Cardiac septum (tissue), 1 donor: ENCODE data around the gene DGKQ. TPM values are rescaled to one million over a fixed set of nuclear protein-coding genes. Genes with fewer than 3 reads are reported as not detected.

Experiments used
- DNase-seq: peaks from one replicate; pipeline ENCODE4 v3.0.0-alpha.2; 2020; ENCODE audit warnings: low spot score
- intact Hi-C: fragments of 100-400 bp; cut with DNase I; formaldehyde crosslinking; loops from one replicate; pipeline ENCODE4 v1.14.0; 2022
- long read RNA-seq: library from polyadenylated mRNA; unstranded; transcript quantifications from one replicate; pipeline ENCODE4 v2.0.0, GENCODE V29; 2021
- total RNA-seq: library from RNA; stranded (reverse); fragmentation: NEBNext Ultra II Directional; extraction: Animal tissue kit (Norgen Biotek cat#: 25700); gene quantifications from one replicate; pipeline ENCODE4 v1.2.1, GENCODE V29; 2021
- donor health status: DM: no; HTN: no; CAD: no.

Gene DGKQ
- 5.2 TPM for total RNA-seq
- long read RNA-seq, full-length matches to known transcripts, result 3 of 16 reads
- long read RNA-seq, partial matches to known transcripts, result 8 of 16 reads
- long read RNA-seq, other reads (novel, unspliced or antisense), result 5 of 16 reads

DNA sequence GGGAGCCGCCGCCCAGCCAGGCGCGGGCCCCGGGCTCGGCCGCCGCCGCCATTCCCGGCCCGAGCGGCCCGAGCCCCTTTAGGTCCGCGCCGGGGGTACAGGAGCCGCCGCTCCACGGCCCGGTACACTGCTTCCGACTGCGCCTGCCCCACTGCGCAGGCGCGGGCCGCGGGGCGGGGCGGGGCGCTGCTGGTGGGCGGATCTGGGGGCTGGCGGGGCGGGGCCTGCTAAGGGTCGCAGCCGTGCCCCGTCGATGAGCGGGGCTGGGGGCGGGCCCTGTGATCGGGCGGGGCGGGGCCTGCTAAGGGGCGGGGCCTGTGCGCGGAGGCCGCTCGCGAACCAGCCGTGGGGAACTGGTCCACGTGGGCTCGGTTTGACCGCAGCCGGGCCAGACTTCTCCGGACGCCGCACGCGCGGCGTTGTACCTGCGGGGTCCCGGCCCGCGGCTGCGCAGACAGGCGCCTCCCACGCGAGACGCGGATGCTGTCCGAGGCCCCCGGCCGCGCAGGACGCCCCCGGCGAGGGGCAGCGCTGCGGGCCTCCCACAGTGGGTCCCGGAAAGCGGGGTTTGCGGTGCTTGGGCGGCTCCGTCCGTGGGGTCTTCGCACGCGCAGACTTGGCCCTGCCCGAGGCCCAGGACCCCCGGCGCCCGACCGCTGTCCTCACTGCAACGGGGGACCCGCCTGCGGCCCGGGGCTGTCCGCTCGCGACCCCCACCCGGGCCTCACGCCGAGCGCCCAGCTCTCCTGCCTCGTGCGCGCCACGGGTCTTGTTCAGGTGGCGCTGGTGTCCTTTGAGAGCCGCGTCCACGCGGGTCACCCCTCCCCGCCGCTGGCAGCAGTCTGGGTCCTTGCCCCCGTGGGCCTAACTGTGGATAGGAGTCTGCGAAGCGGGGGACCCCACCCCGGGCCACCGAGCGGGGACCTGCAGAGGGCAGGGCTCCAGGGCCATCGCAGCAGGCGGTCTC is at the start of gene DGKQ:
TSS of gene DGKQ (minus strand) at position 139 of the 967 bp plus-strand sequence. CDS start at position 52, 87 bp downstream.
- intact Hi-C loops, result loop anchor here (5.0 kb wide), 1 partner anchor 41 kb away; the partner anchor contains the start of genes GAK and TMEM175
- DNase-seq, result peak; percentile 96

- DNase-seq, result no peak
- intact Hi-C loops, result no loop called here
These were observed 49.3 kb upstream of the DGKQ start for GRCh38 chr4:1022739-1023066.

- intact Hi-C loops, result no loop called here
- no peak for DNase-seq
These were observed 48.8 kb upstream of the DGKQ start for GRCh38 chr4:1022051-1022738.

- no peak for DNase-seq
- intact Hi-C loops, result no loop called here
These were observed 48.1 kb upstream of the DGKQ start for GRCh38 chr4:1021386-1022050.

- DNase-seq, result no peak
- intact Hi-C loops, result no loop called here
These were observed 46.5 kb upstream of the DGKQ start for GRCh38 chr4:1019729-1020470.

GRCh38 chr4:1019320-1019719 is 46.0 kb upstream of the DGKQ start:
- no peak for DNase-seq
- intact Hi-C loops, result no loop called here

GRCh38 chr4:1018147-1019020 is 45.0 kb upstream of the DGKQ start:
- no peak for DNase-seq
- intact Hi-C loops, result no loop called here

DNA sequence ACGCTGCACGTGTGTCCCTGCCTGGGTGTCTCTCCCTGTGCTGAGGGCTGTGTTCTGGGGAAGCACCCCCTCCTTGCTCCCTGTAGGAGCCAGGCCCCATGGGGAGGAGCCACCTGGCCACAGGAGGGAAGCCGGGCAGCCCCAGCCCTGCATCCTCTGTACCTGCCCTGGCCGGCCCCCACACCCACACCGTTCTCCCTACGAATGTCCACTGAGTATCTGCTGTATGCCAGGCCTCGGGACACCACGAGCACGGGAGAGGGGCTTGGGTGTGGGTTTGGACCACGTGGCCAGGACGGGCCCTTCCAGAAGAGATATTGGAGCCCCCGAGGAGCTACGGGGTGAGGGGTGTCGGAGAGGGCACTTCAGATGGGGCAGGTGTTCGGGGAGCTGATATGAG is 44.3 kb upstream of the DGKQ start:
- intact Hi-C loops, result no loop called here
- DNase-seq, result no peak

DNA sequence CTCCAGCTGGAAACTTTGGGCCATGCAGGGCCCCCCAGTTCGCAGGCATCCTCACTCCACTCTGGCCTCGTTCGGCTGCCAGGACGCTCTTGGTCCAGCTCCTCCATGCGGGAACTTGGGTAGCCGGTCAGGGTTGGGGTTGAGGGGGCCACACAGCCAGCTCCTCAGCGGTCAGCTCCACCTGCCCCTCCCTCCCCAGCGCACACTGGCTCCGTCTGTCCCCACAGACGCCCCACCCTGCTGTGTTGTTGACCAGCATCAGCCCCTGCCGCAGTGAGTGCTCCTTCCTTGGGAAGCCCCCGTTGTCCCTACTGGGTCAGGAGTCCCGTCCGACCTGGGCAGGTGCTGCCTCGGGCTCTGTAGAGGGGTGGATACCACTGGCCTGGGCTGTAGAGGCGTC is 43.8 kb upstream of the DGKQ start:
- no peak for DNase-seq
- intact Hi-C loops, result no loop called here

GRCh38 chr4:1015746-1016145 is 42.4 kb upstream of the DGKQ start:
- intact Hi-C loops, result no loop called here
- DNase-seq, result no peak

DNA sequence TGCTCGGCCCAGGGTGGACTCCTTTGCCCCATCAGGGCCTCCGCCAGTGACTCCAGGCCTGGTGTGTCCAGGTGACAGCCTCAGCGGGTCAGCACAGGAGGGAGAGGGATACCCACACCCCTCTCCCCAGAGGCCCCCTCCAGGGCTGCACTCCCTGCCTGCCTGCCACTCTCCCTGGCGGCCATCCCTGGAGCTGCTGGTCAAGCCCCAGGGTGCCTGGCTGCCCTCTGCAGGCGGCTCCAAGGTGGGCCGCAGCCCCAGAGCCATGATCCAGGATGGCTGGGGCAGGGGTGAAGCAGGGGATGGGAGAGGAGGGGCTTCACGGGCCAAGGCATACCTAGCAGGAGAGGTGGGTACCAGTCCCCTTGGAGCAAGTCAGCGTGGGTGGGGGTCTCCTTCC is 41.8 kb upstream of the DGKQ start:
- intact Hi-C loops, result no loop called here
- DNase-seq, result no peak

DNA sequence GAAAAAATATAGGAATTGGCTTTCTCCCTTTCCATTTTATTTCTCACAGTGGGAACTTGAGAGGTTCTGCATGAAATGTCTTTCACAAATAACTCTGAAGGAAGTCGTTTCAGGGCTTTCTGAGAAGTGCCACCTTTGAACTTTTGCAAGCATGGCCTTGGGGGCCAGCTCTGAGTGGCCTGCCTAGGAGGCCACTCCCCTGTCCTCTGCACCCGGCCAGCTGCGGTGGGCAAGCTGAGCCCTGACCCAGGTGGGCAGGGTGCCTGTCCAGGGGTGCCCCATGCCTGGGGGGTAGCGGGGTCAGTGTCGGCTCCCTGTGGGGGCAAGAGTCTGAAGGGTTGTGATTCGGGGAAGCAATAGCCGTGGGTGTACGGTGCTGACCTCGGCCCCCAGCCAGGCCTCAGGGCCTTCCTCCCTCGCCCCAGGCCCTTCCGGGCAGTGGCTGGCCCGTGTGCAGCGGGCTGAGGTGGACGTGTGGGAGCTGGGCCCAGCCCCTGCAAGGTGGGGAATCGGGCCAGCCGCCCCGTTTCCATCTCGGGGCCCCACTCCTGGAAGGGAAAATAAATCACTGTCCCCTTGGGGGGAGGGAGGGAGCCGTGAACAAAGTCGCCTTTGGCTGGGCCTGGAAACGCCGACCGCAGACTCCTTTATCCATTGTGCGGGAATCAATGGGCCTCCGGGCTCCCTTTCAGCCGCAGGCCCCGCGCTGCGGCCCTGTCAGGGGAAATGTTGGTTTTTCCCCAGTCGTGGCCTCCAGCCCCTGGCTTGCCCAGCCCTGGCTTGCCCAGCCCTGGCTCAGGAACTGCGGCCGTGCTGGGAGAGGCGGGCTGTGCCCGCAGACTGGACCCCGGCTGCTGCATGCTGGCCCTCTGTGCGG is 41.2 kb upstream of the DGKQ start:
- intact Hi-C loops, result no loop called here
- no peak for DNase-seq

- intact Hi-C loops, result no loop called here
These were observed 40.1 kb upstream of the DGKQ start for GRCh38 chr4:1013225-1014073.

GRCh38 chr4:1012034-1012739 is 38.8 kb upstream of the DGKQ start:
- DNase-seq, result no peak

More at GRCh38 chr4:1013225-1014073, 40.1 kb upstream of the DGKQ start:
- DNase-seq, result no peak

DNA sequence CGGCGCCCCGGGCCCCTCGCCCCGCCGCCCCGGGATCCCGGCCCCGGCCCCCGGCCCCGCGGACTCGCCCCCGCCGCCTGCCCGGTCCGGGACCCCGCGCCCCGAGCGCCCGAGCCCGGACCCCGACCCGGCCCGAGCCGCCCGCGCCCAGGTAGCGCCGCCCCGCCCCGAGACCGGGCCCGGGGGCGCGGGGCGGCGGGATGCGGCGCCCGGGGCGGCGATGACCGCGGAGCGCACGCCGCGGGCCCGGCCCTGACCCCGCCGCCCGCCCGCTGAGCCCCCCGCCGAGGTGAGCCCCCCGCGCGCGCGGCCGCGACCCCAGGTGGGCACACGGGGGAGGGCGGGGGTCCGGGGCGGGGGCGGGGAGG is 38.3 kb upstream of the DGKQ start:
- intact Hi-C loops, result no loop called here

More at GRCh38 chr4:1012034-1012739, 38.8 kb upstream of the DGKQ start:
- intact Hi-C loops, result no loop called here

GRCh38 chr4:1011022-1011665 is 37.8 kb upstream of the DGKQ start, which contains the start of gene FGFRL1:
Gene FGFRL1, plus strand, starts transcription at chr4:1011626. Its CDS starts 860 bp downstream, at chr4:1012486.
- intact Hi-C loops, result no loop called here
- DNase-seq, result peak; percentile 93

More for the DNA sequence above, 38.3 kb upstream of the DGKQ start:
- no peak for DNase-seq
